HG02973 (cell line): ENCODE results near the gene APOL1.
"Not testable (repeated sequence)": the region's sequence is repeated elsewhere in the genome, so short reads cannot be mapped to it uniquely, and the experiment has no call there.

Experiments
- ATAC-seq: cut with Tn5 transposase; IDR thresholded peaks from one replicate; pipeline ENCODE4 v1.9.1; 2021; ENCODE audit warnings: moderate library complexity; ENCODE audit not compliant: unreplicated experiment

The APOL1 gene

GRCh38 chr22:36290391-36291075 lies 37.6 kb downstream of the APOL1 start:
- not testable (repeated sequence) for ATAC-seq

- no peak for ATAC-seq
Observed at GRCh38 chr22:36291831-36292740, 39.2 kb downstream of the APOL1 start.

DNA sequence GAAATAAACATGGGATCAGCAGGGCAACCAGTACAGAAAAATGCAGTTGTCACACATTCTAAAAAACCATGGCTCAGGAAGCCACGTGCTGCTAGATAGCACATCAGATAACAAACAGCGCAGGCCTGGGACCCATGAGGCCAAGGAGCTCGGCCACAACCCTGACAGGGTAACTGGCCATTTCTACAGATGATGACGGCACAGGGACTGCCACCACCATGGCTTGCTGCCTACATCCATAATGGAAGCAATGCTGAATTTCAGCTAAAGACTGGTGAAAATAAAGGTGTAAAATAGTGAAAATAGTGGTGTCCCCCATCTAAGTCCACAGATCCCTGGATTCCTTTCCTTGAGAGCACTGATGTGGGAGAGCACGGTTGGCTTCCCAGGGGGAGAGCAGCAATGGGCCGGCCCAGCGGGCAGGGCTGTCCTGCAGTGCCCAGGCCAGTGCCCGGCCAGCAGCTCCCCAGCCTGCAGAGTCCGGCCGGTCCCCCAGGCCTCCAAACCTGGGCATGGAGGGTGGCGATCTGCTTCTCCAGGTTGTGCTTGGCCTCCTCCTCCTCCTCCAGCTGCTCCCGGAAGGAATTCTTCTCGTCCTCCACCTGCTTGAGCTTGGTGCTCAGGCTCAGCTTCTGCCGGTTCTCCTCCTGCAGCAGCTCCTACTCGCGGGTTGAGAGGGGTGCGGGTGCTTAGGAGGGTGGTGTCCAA lies 40.0 kb downstream of the APOL1 start:
- no peak for ATAC-seq

GRCh38 chr22:36293606-36294292 lies 40.8 kb downstream of the APOL1 start:
- ATAC-seq = no peak

DNA sequence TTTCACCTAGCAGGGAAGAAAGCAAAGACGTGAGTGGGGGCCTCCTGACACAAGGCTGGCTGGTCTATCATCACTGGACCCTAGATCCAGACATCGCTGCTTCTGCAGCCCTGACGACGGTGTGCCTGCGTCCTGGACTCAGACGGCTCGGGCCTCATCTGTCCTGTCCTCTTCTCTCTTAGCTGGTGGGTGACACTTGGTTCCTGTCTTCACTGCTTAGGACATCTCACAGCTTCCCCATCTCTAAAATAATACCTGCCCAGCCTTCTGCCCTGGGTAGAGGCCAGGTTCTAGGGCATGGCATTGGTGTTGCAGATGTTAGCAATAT lies 41.3 kb downstream of the APOL1 start:
- no peak for ATAC-seq

GRCh38 chr22:36294801-36295200 lies 41.9 kb downstream of the APOL1 start:
- no peak for ATAC-seq

DNA sequence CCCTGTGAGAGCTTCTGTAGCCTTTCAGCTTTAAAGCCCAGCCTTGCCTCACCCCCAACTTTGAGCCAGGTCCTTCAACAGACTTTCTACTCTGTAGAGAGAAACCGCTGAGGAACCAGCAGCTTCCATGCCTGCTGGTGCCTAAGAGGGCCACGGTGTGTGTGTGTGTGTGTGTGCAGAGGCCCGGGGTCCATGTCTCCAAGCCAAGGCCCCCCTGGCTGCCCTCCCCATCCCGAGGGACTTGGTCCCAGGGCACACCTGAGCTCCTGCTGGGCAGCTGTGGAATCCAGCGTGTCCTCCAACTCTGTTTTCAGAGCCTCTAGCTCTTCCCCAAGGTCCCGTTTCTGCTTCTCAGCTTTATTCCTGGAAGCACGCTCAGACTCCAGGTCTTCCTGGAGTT lies 42.3 kb downstream of the APOL1 start:
- ATAC-seq = no peak

DNA sequence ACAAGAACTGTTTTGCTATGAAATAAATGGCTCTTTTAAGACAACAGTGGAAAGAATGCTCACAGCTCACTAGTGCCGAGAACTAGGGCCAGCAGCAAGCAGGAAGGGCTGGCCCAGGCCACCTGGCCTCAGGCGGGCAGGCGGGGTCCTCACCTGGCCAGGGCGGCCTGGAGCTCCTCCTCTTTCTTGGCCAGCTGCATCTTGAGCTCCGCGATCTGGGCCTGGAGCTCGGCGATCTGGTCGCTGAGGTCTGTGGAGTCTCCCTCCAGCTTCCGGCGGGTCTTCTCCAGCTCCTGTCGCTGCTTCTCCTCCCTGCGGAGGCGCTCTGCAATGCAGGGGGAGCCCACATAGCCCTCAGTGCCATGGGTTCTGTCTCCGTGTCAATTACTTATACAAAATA lies 43.8 kb downstream of the APOL1 start:
- ATAC-seq = no peak

GRCh38 chr22:36297568-36297967 lies 44.6 kb downstream of the APOL1 start:
- no peak for ATAC-seq

DNA sequence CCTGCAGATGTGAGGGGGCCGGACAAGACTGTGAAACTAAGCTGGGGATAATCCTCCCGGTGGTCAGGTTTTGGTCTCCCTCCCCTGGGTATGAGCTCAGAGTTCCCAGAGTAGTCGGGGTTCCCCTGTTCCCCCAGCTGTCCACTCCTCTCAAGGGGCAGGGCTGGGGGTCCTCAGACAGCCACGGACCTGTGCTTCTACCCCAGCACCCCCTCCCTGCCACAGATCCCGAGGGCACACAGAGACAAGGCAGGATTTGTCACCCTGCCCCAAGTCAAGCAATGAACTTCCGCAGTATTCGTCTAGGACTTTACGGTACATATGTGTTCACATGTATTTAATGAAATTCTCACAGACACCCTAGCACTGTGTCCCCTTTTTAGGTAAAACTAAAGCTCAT lies 45.2 kb downstream of the APOL1 start:
- ATAC-seq = no peak

- no peak for ATAC-seq
Observed at GRCh38 chr22:36298601-36299000, 45.7 kb downstream of the APOL1 start.

GRCh38 chr22:36299295-36299694 lies 46.4 kb downstream of the APOL1 start:
- no peak for ATAC-seq

- ATAC-seq = no peak
Observed at GRCh38 chr22:36299911-36300310, 47.0 kb downstream of the APOL1 start.

GRCh38 chr22:36300396-36301212 lies 47.7 kb downstream of the APOL1 start:
- ATAC-seq = no peak

- no peak for ATAC-seq
Observed at GRCh38 chr22:36301384-36301828, 48.5 kb downstream of the APOL1 start.

DNA sequence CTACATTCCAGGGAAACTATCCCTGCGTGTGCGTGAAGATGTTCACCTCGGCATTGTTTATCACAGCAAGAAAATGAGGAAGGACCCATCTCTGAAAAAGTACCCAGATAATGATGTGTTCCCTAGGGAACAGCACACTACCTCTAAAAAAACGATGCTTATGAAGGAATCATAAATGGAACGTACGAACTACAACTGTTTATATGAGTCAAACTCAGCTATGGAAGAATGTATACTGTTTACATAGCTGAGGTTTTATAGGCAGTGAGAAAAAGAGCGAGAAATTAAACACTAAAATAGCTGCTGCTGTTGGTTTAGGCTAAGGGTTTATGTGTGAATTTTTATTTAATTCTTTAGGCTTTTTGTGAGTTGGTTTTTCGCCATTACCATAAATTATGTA lies 48.9 kb downstream of the APOL1 start:
- no peak for ATAC-seq

- no peak for ATAC-seq
Observed at GRCh38 chr22:36302439-36303114, 49.6 kb downstream of the APOL1 start.

- no peak for ATAC-seq
Observed at GRCh38 chr22:36303115-36303467, 50.2 kb downstream of the APOL1 start.

- ATAC-seq = no peak
Observed at GRCh38 chr22:36303874-36304273, 50.9 kb downstream of the APOL1 start.

GRCh38 chr22:36304429-36304828 lies 51.5 kb downstream of the APOL1 start:
- no peak for ATAC-seq
